Fibroblast of skin of right quadriceps (primary cell): ENCODE measurements around the gene HOXC10.

Experiments used
- DNase-seq: peaks from one replicate; pipeline ENCODE4 v3.0.0-alpha.2; 2013

The HOXC10 gene

DNA sequence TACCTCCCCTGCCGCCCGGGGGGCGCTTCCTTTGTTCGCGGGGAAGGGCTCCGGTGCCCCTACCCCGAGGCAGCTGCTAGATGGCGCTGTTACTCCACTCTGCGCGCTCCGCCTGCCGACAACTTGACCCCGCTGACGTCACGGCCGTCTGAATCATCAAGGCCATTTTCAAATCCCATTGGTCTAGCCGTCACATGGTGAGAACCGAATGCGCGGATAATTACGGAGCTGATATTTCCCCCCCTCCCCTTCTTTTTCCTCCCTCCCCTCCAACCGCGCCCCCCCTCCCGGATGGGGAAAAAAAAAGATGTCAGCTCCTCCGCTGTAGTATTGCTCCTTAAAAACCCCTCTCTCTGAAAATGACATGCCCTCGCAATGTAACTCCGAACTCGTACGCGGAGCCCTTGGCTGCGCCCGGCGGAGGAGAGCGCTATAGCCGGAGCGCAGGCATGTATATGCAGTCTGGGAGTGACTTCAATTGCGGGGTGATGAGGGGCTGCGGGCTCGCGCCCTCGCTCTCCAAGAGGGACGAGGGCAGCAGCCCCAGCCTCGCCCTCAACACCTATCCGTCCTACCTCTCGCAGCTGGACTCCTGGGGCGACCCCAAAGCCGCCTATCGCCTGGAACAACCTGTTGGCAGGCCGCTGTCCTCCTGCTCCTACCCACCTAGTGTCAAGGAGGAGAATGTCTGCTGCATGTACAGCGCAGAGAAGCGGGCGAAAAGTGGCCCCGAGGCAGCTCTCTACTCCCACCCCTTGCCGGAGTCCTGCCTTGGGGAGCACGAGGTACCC, at the start of gene HOXC10:
Gene HOXC10, plus strand, starts transcription at position 246 of the 791 bp plus-strand sequence. Its CDS starts 114 bp downstream, at position 360.
- peak; percentile 99 for DNase-seq

DNA sequence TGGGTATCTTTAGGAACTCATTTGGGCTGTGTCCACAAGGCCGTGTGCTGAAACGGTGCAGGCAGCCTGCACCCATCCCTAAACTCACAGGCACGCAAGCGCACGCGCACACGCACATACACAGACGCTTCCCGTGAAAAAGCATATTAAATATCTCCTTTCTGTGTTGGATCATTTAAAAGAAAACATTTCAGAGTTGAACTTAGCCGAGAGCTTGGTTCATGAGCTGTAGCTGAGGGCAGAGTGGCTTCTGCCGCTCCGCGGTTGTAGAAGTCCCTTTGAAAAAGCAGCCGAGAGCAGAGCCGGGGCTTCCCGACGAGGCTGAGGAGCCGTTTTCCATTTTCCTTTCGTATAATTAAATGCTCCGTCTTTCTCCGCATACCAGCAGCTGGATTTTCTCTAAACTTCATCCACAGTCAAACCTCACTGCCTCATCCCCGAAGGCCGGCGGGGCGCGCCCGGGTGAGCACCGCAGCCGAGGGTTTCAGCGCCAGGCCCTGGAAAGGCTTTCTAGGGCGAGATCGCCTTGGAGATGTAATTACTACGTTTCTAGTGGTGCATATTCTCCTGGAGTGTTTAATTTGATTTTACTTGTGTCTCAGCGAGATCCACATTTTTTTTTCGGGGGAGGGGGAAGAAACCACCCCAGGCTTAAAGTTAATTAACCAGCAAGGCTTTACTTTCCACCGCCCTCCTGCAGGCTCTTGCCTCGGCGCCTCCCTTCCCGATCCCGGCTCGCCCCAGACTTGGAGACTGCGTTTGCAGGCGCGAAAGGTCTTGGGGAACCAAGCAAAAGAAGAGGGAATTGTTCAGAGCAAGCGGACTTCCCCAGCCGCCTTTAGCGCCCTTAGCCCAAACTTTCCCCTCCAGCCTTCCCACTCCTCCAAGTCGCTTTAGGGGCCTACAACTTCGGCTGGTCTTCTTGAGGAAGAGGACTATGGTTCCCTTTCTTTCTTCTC, 49.3 kb upstream of the HOXC10 start:
- DNase-seq, result no peak

DNA sequence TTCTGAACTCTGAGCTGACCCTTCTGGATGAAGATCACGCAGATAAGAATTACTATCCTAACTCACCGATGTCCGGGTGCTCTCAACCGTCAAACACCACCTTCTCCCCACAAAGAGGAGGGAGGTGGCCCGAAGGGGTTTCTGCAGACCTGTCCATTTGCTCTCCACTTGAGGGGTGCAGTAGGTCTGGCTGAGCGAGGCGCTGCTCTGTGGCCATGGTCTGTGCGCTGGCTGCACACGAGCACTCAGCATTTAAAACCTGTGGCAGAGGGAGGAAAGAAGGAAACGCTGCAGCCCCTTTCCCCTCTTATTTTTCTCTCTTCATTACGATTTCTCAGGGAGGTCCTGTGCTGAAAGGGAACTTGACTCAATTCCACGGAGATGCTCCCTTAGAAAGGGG, 47.8 kb upstream of the HOXC10 start:
- no peak for DNase-seq

DNA sequence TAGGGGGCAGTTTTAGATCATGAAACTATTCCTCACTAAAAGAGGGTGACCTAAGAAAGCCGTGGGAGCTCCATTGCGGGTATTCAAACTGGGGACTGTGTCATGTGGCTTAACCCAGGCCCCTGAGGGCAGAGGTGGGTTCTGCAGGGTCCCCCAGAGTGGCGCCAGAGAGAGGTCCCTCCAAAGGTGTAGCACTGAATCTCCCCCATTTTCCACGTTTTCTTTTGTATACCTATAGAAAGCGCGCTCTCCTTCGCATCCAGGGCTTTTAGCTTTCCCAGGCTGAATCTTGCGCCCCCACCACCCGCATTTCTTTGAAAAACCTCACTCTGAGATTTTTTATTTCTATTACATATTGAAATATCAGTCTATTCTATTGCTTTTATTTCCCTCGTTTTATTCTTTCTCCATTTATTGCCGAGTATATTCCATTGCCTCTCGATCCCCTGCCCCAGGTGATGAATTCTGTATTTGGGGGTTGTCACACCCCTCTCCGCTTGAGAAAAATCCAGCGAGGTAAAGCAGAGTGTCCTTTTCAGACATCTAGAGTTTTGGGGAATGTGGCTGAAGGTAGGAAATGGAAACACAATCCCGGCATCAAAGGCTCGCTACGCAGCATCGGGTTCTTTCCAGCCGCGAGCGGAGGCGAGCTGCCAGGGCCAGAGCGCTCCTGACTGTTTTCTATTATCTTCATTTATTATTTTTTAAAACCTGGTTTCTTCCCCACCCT, 47.2 kb upstream of the HOXC10 start:
- no peak for DNase-seq

DNA sequence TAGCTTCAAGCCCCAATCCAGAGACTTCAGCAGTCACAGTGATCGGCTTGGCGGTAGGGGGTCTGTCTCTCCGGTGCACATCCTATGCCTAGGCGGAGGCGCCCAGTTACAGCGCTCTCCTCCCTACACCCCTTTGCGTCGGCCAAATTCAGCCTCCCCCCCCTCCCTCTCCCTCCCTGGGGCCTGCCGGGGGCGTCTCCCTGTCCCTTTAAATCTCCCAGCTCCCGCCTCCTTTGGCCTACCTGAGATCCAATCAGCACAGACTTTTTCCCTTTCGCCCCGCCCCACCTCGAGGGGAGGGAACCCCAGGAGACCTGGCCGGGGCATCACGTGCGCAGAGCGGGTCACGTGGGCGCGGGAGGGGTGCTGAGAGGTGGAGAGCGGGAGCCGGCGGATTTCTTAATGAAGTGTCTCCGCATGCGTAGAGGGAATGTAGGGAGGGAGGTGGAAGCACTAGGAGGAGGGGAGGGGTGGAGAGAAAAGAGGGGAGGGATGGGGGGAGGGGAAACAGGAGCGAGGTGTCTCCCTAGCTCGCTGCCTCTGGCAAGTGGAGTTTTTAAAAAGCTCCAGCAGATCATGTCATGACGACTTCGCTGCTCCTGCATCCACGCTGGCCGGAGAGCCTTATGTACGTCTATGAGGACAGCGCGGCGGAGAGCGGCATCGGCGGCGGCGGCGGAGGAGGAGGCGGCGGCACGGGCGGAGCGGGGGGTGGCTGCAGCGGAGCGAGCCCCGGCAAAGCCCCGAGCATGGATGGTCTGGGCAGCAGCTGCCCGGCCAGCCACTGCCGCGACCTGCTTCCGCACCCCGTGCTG, 46.4 kb upstream of the HOXC10 start, which contains the start of gene HOXC13:
Gene HOXC13, plus strand, starts transcription at position 506 of the 815 bp plus-strand sequence. Its CDS starts 76 bp downstream, at position 582.
- DNase-seq, result peak; percentile 80

DNA sequence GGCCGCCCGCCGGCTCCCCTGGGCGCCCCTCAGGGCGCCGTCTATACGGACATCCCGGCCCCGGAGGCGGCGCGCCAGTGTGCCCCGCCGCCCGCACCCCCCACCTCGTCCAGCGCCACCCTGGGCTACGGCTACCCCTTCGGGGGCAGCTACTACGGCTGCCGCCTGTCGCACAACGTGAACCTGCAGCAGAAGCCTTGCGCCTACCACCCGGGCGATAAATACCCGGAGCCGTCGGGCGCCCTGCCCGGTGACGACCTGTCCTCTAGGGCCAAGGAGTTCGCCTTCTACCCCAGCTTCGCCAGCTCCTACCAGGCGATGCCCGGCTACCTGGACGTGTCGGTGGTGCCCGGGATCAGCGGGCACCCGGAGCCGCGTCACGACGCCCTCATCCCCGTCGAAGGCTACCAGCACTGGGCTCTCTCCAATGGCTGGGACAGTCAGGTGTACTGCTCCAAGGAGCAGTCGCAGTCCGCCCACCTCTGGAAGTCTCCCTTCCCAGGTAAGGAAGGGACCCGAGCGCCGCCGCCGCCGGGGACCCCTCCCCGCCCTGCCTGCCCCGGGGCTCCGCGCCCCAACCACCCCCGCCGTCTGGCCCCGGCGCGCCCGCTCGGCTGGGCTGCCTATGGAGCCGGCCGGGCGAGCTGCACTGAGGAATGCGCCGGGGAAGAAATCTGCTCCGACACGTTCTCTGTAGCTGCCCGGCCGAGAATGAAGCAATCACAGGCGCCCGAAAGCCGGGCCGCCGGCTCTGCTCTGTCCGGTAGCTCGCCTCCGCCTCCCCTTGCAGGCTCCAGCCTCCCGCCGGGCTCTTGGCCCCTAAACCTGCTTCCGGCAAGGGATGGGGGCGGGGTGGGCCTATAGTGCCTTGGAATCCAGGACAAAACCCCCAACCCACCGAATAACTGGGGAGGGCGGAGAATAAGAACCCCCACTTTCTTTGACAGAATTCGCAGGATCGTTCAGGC, 45.5 kb upstream of the HOXC10 start:
- peak; percentile 50 for DNase-seq

DNA sequence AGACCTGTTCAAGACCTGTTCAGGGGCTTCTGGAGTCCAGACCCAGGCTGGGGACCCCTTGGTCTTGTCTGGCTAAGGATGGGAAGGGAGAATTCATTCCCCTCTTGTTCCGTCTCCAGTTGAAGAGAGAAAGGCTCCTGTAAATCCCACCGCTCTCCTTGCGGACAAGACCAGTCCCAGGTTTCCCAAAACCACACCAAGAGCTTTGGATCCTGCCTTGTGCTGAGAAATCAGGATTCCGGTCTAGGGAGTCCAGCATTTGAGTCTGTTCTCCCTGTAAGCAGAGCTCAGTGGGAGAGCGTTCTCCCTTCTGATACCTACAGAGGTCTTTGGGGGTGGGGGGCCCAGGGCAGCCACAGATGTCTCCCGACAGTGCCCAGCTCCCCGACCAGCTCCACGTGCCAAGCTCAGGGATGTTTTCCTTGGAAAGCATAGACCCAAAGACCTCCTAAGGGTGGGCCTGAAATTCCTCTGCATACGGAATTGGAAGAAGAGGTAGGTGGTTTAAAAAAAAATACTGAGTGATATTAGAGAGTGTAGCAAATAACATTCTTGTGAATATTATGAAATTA, 44.4 kb upstream of the HOXC10 start:
- DNase-seq, result no peak

DNA sequence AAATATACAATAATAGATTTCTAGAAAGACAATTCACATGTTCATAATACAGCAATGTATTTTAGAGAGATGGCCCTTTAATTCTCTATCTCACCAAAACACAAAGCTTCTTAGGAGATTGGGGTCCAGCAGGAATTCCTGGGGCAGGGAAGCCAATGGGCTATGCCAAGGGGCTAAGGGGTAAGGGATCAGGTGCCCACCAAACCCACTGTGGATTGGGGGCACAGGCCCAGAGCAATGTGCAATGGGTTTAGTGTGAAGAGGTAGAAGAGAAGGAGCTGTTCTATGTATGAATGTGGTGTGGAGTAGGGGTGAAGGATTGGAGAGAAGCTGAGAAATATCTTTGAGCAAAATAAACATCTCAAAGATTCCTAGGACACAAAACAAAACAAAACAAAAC, 43.8 kb upstream of the HOXC10 start:
- DNase-seq, result no peak

DNA sequence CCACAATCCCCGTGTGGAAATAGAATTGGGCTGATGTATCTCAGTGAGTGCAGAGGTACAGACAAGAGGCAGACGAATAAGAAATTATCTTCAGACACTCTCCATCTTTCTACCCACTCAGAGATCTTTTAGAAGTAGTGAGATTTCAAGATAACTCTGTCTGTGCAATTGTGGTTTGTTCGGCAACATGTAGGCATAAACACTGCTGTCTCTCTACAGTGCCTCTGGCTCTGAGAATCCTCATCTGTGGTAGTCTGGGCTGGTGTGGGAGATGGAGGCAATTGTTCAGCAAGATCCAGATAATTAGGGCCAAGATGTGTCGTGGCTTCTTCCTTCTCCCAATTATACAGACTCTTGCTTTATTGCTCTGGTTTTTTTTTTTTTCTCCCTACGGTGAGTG, 43.2 kb upstream of the HOXC10 start:
- no peak for DNase-seq

DNA sequence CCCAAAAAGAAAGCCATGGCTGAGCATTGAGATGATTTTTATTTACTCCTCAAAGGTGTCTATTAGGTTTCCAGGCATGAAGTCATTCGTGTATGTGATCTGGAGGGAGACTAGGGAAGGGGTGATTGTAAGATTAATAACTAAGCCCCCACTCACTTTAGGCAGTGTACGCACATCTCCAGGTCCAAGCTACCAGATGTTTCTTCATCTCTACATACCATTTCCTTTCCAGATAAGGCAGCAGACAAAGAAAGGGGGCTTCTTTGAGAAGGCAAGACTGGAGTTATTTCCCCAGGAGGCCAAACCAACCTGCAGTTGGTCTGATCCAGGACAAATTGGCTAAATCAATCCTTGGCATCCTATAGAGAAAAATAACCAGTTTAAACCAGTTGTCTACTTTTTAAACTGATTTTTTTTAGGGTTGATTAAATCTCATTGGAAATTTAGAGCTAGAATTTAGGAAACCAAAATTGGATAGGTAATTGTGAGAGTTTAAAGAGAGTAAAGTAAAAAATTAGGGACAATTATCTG, 42.4 kb upstream of the HOXC10 start:
- no peak for DNase-seq

DNA sequence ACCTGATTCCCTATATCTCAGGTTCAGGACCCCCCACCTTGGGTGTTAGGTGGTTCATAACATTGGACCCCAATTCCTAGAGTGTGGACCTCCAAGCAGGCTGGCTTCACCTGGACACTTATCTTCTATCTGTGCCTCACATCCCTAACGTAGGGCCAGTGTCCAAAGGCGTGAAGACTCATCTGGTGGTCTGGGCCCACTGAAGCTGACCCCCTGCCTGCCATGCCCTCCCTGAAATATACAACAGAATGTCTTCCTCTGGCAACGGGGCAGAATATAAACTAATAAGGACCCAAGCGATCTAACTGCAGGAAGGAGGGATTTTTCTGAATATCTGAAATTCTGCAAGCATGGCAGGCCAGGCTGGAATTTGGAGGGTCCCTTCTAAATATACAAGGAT, 40.7 kb upstream of the HOXC10 start:
- no peak for DNase-seq

DNA sequence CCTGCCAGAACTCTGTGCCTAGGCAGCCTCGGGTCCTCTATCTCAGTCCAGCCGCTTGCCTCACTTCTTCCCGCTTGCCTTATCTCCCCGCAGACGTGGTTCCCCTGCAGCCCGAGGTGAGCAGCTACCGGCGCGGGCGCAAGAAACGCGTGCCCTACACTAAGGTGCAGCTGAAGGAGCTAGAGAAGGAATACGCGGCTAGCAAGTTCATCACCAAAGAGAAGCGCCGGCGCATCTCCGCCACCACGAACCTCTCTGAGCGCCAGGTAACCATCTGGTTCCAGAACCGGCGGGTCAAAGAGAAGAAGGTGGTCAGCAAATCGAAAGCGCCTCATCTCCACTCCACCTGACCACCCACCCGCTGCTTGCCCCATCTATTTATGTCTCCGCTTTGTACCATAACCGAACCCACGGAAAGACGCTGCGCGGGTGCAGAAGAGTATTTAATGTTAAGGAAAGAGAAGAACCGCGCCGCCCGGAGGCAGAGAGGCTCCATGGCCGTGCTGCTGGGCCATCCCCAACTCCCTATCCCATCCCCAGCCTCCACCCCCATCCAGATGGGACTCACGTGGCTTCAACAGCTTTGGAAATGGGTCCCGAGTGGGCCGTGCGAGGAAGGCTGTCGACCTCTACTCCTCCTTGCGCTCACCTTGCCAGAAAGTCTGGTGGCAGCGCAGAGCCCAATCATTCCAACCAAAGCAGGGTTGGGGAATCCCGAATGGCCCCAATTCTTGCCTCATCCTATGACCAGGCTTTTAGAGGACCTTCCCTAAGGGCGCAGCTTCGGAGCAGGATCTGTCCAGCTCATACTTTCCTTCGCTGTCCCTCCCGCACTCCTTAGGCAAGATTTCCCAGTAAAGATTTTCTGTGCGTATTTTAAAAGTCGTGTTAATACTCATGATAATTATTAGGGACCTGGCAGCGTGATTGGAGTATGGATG, 39.8 kb upstream of the HOXC10 start:
- no peak for DNase-seq

DNA sequence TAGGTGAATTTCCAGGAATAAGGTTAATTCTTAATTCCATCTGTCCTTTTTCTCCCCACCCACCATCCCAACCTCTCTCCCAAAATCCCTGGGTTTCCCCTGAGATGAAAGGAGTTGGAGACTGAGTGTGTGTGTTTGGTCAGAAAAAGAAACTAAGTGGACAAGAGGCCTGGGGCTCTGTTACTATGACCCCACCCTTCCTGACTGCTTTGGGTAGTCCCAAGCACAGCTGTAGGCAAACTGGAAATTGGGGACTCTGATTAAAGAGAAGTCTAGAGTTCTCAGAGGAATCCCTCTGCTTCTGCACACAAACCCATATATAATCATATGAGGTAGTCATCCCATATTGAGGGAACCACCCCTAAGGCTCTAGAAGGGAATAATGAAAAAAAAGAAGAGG, 37.2 kb upstream of the HOXC10 start:
- no peak for DNase-seq

DNA sequence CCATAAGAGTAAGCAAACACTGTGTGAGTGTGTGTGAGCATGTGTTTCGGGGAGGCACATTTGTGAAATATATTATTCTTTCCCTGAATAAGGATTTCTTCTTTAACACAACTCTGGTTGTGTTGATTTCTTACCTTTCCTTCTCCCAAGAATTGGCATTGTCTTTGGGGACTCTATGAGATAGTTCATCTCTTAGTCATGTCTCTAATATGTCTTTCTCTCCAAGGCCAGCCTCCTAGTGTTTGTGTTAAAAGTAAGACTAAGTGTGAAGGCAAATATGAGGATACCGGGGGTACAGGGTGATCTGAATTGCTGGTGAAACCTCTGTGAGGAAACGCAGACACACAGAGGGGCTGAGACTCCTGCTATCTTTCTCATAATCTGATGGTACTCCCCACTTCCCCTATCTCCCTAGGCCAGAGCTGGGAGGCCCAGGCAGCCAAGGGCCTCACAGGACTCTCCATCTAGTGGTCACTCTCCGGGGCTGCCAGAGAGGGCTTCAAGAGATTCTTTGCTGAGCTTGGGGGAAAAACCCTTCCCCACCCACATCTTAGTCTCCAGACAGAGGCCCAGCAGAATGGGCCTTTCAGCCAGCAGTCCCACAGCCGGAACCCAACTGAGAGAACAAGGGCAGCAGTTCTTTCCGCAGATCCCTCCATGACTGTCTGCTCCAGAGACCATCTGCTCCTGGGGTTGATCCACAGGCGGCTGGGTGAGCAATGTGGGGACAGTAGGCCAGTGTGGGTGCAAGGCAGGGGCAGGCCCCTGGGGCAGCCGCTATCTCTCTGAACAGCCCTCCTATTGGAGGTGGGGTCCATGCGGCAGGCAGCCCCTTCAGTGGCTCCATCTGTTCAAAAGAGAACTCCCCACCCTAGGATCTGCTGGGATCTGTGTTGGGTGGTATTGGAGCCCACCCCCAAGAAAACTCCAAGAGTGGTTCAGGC, 36.0 kb upstream of the HOXC10 start:
- DNase-seq, result no peak

DNA sequence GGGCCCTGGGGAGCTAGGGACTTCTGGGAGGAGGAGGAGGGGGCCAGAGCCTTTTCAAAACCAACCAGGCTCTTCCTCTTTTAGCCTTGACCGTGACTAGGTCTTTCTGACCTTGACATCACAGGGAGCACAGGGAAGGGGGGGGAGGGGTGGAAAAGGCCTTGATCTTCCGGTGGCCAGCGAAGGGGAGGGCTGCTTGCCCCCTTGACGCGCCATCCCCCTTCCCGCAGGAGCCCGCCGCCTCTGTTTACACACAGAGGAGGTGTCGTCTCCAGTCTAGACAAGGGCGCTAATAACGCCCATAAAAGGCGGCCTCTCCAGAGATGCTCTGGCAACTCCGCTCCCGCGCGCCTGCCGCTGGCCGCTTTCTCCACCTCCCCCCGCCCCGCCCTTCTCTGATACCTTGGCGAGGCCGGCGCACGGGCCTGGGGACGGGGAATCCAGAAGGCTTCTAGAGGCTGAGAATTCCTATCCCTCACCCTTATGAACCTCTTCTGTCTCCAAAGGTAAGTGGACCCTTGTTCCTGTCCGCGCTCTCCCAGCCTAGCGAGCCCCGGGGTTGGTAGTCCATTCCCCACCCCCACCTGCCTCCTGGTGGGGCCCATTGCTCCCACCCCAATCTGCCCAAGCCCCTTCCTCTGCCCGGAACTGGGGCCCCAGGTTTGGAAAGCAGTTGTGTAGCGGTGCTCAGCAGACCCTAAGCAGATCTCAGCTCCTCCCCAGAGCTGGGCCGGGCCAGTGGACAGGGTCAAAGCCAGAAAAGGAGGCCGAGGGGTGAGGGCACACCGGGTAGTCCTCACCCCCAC, 35.1 kb upstream of the HOXC10 start:
- DNase-seq, result no peak

DNA sequence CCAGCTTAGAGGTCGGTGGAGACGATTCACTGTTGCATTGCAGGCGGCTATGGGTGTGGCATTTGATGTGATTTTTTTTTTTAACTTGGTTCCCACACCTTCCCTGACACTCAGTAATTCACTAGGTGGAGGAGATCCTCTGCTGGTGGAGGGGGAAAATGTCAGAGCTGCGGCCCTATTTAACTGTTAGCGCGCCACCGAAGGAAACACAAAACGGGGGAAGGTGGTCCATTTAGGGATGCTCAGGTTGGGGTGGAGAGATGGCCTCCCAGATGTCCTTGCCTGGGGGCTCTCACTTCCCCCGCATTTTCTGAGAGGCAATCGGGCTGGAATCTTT, 34.5 kb upstream of the HOXC10 start:
- no peak for DNase-seq
